WTC11 (cell line): ENCODE data around the gene HHAT. TPM values are rescaled to one million over a fixed set of nuclear protein-coding genes. Genes with fewer than 3 reads are reported as not detected.

Experiments used
- ATAC-seq: fragments of 200-7000 bp; cut with Tn5 transposase; 2 replicates; pipeline ENCODE4 v1.10.0; 2021; ENCODE audit warnings: mild to moderate bottlenecking, moderate library complexity
- CTCF ChIA-PET: fragments of 300-600 bp; sonication (Branson Sonifier 250); formaldehyde crosslinking; loops from one replicate; lab custom pipeline; 2021; ENCODE audit warnings: antibody characterized with exemption; lab: Charles Lee
- POLR2A ChIA-PET: fragments of 350-600 bp; sonication (Branson Sonifier 250); formaldehyde crosslinking; loops from one replicate; lab custom pipeline; 2021; ENCODE audit warnings: antibody characterized with exemption; lab: Charles Lee
- DNase-seq: peaks from one replicate; pipeline ENCODE4 v3.0.0; 2021; ENCODE audit warnings: low spot score
- H3K27ac Mint-ChIP-seq: 2 replicates; pipeline ENCODE4 v1.8.0; 2021; ENCODE audit warnings: mixed read lengths
- H3K27me3 Mint-ChIP-seq: 2 replicates; pipeline ENCODE4 v1.8.0; 2021; ENCODE audit warnings: low read depth, mild to moderate bottlenecking, moderate library complexity, mixed read lengths
- H3K36me3 Mint-ChIP-seq: 2 replicates; pipeline ENCODE4 v1.8.0; 2021; ENCODE audit warnings: mixed read lengths
- H3K4me1 Mint-ChIP-seq: 2 replicates; pipeline ENCODE4 v1.8.0; 2022; ENCODE audit warnings: mixed read lengths
- H3K4me3 Mint-ChIP-seq: 2 replicates; pipeline ENCODE4 v1.8.0; 2021; ENCODE audit warnings: mild to moderate bottlenecking, moderate library complexity, mixed read lengths
- H3K9me3 Mint-ChIP-seq: 2 replicates; pipeline ENCODE4 v1.8.0; 2021; ENCODE audit warnings: mixed read lengths
- ESRRA ChIP-seq: sonication (generic); formaldehyde crosslinking; IDR thresholded peaks from 2 replicates; pipeline ENCODE4 v1.8.1; 2022; ENCODE audit warnings: mild to moderate bottlenecking, missing genetic modification reagents, borderline replicate concordance
- KAT7 ChIP-seq: sonication (generic); formaldehyde crosslinking; IDR thresholded peaks from 2 replicates; pipeline ENCODE4 v1.8.1; 2023; ENCODE audit warnings: missing genetic modification reagents, mild to moderate bottlenecking, borderline replicate concordance
- NR3C1 ChIP-seq: sonication (generic); formaldehyde crosslinking; conservative IDR thresholded peaks from 2 replicates; pipeline ENCODE4 v1.8.1; 2023; ENCODE audit warnings: low read depth, mild to moderate bottlenecking, missing genetic modification reagents
- SP1 ChIP-seq: sonication (generic); formaldehyde crosslinking; conservative IDR thresholded peaks from 2 replicates; pipeline ENCODE4 v1.8.1; 2022; ENCODE audit warnings: missing genetic modification reagents
- ZNF121 ChIP-seq: sonication (generic); formaldehyde crosslinking; IDR thresholded peaks from 2 replicates; pipeline ENCODE4 v1.8.0; 2023; ENCODE audit warnings: missing genetic modification reagents
- total RNA-seq: library from RNA; stranded (reverse); gene quantifications from 3 replicates; pipeline ENCODE4 v1.2.3, GENCODE V29; 2021
- TF ChIP-seq, protein P1 (sequence below): fragments of 250-450 bp; sonication (Bioruptor Pico); IDR thresholded peaks from 2 replicates; pipeline ENCODE4 v1.9.0; 2021; ENCODE audit warnings: mild to moderate bottlenecking, borderline replicate concordance
- TF ChIP-seq, protein P2 (sequence below): sonication (generic); formaldehyde crosslinking; IDR thresholded peaks from 2 replicates; pipeline ENCODE4 v1.8.1; 2022; ENCODE audit warnings: low read depth, mild to moderate bottlenecking, moderate library complexity, missing genetic modification reagents, borderline replicate concordance
- TF ChIP-seq, protein P3 (sequence below): sonication (generic); formaldehyde crosslinking; IDR thresholded peaks from 2 replicates; pipeline ENCODE4 v1.8.1; 2022; ENCODE audit warnings: low read depth, missing genetic modification reagents, borderline replicate concordance
- TF ChIP-seq, protein P4 (sequence below): sonication (generic); formaldehyde crosslinking; IDR thresholded peaks from 2 replicates; pipeline ENCODE4 v1.8.1; 2023; ENCODE audit warnings: mild to moderate bottlenecking, missing genetic modification reagents, borderline replicate concordance
- TF ChIP-seq, protein P5 (sequence below): sonication (generic); formaldehyde crosslinking; IDR thresholded peaks from 2 replicates; pipeline ENCODE4 v1.8.0; 2022; ENCODE audit warnings: missing genetic modification reagents
- TF ChIP-seq, protein P6 (sequence below): sonication (generic); formaldehyde crosslinking; IDR thresholded peaks from 2 replicates; pipeline ENCODE4 v1.8.0; 2022; ENCODE audit warnings: mild to moderate bottlenecking, missing genetic modification reagents
- TF ChIP-seq, protein P7 (sequence below): fragments of 250-450 bp; sonication (Bioruptor Pico); IDR thresholded peaks from 2 replicates; pipeline ENCODE4 v1.8.0; 2021; ENCODE audit warnings: mild to moderate bottlenecking

HHAT gene
- total RNA-seq, 1 experiment from 2014 or later, result 0.39 TPM

DNA sequence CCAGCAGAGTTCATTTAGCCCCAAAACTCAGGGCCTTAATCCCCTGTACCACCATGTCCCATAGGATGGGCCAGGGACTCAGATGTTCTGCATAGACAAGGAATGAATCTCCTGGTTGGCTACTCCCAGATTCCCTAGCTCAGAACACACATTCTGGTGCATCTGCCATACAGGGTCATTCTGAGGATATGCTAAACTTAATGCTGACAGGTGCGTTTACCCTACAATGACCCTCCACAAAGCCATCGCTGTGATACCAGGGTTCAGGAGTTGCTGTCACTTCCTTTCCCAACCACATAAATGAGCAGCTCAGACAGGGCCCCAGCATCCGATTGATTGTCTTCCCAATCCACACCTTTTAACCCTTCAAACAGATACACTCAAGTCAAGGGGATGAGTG, 32.0 kb upstream of the HHAT start:
- TF ChIP-seq ESRRA (CRISPR knock-in tag) (no peak), SP1 (CRISPR knock-in tag) (no peak), KAT7 (CRISPR knock-in tag) (no peak), ZNF121 (CRISPR knock-in tag) (no peak)
- TF ChIP-seq, protein P1, sequence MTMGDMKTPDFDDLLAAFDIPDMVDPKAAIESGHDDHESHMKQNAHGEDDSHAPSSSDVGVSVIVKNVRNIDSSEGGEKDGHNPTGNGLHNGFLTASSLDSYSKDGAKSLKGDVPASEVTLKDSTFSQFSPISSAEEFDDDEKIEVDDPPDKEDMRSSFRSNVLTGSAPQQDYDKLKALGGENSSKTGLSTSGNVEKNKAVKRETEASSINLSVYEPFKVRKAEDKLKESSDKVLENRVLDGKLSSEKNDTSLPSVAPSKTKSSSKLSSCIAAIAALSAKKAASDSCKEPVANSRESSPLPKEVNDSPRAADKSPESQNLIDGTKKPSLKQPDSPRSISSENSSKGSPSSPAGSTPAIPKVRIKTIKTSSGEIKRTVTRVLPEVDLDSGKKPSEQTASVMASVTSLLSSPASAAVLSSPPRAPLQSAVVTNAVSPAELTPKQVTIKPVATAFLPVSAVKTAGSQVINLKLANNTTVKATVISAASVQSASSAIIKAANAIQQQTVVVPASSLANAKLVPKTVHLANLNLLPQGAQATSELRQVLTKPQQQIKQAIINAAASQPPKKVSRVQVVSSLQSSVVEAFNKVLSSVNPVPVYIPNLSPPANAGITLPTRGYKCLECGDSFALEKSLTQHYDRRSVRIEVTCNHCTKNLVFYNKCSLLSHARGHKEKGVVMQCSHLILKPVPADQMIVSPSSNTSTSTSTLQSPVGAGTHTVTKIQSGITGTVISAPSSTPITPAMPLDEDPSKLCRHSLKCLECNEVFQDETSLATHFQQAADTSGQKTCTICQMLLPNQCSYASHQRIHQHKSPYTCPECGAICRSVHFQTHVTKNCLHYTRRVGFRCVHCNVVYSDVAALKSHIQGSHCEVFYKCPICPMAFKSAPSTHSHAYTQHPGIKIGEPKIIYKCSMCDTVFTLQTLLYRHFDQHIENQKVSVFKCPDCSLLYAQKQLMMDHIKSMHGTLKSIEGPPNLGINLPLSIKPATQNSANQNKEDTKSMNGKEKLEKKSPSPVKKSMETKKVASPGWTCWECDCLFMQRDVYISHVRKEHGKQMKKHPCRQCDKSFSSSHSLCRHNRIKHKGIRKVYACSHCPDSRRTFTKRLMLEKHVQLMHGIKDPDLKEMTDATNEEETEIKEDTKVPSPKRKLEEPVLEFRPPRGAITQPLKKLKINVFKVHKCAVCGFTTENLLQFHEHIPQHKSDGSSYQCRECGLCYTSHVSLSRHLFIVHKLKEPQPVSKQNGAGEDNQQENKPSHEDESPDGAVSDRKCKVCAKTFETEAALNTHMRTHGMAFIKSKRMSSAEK (CRISPR knock-in tag), result no peak
- TF ChIP-seq, protein P2, sequence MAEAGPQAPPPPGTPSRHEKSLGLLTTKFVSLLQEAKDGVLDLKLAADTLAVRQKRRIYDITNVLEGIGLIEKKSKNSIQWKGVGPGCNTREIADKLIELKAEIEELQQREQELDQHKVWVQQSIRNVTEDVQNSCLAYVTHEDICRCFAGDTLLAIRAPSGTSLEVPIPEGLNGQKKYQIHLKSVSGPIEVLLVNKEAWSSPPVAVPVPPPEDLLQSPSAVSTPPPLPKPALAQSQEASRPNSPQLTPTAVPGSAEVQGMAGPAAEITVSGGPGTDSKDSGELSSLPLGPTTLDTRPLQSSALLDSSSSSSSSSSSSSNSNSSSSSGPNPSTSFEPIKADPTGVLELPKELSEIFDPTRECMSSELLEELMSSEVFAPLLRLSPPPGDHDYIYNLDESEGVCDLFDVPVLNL (CRISPR knock-in tag), result no peak
- TF ChIP-seq, protein P3, sequence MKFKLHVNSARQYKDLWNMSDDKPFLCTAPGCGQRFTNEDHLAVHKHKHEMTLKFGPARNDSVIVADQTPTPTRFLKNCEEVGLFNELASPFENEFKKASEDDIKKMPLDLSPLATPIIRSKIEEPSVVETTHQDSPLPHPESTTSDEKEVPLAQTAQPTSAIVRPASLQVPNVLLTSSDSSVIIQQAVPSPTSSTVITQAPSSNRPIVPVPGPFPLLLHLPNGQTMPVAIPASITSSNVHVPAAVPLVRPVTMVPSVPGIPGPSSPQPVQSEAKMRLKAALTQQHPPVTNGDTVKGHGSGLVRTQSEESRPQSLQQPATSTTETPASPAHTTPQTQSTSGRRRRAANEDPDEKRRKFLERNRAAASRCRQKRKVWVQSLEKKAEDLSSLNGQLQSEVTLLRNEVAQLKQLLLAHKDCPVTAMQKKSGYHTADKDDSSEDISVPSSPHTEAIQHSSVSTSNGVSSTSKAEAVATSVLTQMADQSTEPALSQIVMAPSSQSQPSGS (CRISPR knock-in tag), result no peak
- TF ChIP-seq, protein P4, sequence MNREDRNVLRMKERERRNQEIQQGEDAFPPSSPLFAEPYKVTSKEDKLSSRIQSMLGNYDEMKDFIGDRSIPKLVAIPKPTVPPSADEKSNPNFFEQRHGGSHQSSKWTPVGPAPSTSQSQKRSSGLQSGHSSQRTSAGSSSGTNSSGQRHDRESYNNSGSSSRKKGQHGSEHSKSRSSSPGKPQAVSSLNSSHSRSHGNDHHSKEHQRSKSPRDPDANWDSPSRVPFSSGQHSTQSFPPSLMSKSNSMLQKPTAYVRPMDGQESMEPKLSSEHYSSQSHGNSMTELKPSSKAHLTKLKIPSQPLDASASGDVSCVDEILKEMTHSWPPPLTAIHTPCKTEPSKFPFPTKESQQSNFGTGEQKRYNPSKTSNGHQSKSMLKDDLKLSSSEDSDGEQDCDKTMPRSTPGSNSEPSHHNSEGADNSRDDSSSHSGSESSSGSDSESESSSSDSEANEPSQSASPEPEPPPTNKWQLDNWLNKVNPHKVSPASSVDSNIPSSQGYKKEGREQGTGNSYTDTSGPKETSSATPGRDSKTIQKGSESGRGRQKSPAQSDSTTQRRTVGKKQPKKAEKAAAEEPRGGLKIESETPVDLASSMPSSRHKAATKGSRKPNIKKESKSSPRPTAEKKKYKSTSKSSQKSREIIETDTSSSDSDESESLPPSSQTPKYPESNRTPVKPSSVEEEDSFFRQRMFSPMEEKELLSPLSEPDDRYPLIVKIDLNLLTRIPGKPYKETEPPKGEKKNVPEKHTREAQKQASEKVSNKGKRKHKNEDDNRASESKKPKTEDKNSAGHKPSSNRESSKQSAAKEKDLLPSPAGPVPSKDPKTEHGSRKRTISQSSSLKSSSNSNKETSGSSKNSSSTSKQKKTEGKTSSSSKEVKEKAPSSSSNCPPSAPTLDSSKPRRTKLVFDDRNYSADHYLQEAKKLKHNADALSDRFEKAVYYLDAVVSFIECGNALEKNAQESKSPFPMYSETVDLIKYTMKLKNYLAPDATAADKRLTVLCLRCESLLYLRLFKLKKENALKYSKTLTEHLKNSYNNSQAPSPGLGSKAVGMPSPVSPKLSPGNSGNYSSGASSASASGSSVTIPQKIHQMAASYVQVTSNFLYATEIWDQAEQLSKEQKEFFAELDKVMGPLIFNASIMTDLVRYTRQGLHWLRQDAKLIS (CRISPR knock-in tag), result no peak
- Mint-ChIP-seq H3K27ac (no peak overlapping the region), H3K4me3 (no peak overlapping the region), H3K27me3 (peaks cover 15% of the 10 kb centered on the region), H3K9me3 (peaks cover 3% of the 10 kb centered on the region; the same call in 1 of the 2 replicates), H3K4me1 (peaks cover 52% of the 10 kb centered on the region), H3K36me3 (no peaks in the 10 kb centered on the region)
- POLR2A ChIA-PET, result no interaction called here
- no peak for DNase-seq
- CTCF ChIA-PET, result no interaction called here
- ATAC-seq, result no peak

DNA sequence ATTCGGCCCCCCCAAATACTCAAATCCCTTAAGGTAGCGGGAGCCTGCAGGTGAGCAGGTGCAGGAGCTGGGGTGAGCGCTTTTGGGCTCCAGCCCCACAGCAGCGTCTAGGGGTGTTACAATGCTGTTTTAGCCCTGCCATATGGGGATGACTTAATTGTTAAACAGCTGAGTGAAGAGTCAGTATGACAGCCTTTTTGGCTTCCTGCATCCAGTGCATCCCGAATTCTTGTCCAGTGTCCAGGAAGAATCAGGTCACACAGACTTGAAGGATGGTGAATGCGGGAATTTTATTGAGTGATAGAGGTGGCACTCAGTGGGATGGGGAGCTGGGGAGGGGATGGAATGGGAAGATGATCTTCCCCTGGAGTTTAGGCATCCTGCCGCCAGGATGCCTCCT, 30.4 kb upstream of the HHAT start:
- Mint-ChIP-seq H3K27ac (no peak overlapping the region), H3K9me3 (peaks cover 3% of the 10 kb centered on the region; the same call in 1 of the 2 replicates), H3K27me3 (peaks cover 4% of the 10 kb centered on the region), H3K36me3 (no peaks in the 10 kb centered on the region), H3K4me1 (peaks cover 45% of the 10 kb centered on the region), H3K4me3 (no peak overlapping the region)
- ATAC-seq, result no peak
- no peak for DNase-seq
- TF ChIP-seq, protein P5, sequence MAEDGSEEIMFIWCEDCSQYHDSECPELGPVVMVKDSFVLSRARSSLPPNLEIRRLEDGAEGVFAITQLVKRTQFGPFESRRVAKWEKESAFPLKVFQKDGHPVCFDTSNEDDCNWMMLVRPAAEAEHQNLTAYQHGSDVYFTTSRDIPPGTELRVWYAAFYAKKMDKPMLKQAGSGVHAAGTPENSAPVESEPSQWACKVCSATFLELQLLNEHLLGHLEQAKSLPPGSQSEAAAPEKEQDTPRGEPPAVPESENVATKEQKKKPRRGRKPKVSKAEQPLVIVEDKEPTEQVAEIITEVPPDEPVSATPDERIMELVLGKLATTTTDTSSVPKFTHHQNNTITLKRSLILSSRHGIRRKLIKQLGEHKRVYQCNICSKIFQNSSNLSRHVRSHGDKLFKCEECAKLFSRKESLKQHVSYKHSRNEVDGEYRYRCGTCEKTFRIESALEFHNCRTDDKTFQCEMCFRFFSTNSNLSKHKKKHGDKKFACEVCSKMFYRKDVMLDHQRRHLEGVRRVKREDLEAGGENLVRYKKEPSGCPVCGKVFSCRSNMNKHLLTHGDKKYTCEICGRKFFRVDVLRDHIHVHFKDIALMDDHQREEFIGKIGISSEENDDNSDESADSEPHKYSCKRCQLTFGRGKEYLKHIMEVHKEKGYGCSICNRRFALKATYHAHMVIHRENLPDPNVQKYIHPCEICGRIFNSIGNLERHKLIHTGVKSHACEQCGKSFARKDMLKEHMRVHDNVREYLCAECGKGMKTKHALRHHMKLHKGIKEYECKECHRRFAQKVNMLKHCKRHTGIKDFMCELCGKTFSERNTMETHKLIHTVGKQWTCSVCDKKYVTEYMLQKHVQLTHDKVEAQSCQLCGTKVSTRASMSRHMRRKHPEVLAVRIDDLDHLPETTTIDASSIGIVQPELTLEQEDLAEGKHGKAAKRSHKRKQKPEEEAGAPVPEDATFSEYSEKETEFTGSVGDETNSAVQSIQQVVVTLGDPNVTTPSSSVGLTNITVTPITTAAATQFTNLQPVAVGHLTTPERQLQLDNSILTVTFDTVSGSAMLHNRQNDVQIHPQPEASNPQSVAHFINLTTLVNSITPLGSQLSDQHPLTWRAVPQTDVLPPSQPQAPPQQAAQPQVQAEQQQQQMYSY (CRISPR knock-in tag), result no peak
- TF ChIP-seq NR3C1 (CRISPR knock-in tag), result no peak
- TF ChIP-seq, protein P6, sequence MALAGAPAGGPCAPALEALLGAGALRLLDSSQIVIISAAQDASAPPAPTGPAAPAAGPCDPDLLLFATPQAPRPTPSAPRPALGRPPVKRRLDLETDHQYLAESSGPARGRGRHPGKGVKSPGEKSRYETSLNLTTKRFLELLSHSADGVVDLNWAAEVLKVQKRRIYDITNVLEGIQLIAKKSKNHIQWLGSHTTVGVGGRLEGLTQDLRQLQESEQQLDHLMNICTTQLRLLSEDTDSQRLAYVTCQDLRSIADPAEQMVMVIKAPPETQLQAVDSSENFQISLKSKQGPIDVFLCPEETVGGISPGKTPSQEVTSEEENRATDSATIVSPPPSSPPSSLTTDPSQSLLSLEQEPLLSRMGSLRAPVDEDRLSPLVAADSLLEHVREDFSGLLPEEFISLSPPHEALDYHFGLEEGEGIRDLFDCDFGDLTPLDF (CRISPR knock-in tag), result no peak
- TF ChIP-seq, protein P7, sequence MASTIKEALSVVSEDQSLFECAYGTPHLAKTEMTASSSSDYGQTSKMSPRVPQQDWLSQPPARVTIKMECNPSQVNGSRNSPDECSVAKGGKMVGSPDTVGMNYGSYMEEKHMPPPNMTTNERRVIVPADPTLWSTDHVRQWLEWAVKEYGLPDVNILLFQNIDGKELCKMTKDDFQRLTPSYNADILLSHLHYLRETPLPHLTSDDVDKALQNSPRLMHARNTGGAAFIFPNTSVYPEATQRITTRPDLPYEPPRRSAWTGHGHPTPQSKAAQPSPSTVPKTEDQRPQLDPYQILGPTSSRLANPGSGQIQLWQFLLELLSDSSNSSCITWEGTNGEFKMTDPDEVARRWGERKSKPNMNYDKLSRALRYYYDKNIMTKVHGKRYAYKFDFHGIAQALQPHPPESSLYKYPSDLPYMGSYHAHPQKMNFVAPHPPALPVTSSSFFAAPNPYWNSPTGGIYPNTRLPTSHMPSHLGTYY (CRISPR knock-in tag), result no peak
- ChIA-PET POLR2A (interaction anchor here (0.5 kb wide), 1 partner anchor 439 kb away, joined by 3 read pairs; no protein-coding TSS in a partner anchor), CTCF (interaction anchor here (0.8 to 3.7 kb wide), 3 partner anchors 13 to 47 kb away, joined by 3 to 26 read pairs (median 8); no protein-coding TSS in a partner anchor)
